RWPE2 (cell line): Measurements from ENCODE around the gene NHS.

ENCODE experiments used
- ATAC-seq: fragments of 200-7000 bp; cut with Tn5 transposase; 3 replicates; pipeline ENCODE4 v1.9.1; 2021; ENCODE audit warnings: low read depth
- DNase-seq: peaks from one replicate; pipeline ENCODE4 v3.0.0-alpha.2; 2020; ENCODE audit warnings: low spot score
- H3K27ac ChIP-seq: fragments of 450-650 bp; 2 replicates; pipeline ENCODE4 v1.5.1; 2017; ENCODE audit warnings: mild to moderate bottlenecking; ENCODE audit not compliant: poor library complexity, severe bottlenecking
- H3K27me3 ChIP-seq: fragments of 250-450 bp; sonication (Bioruptor Pico); 2 replicates; pipeline ENCODE4 v1.5.1; 2021; ENCODE audit warnings: mild to moderate bottlenecking, moderate library complexity; ENCODE audit not compliant: insufficient read depth, poor library complexity, severe bottlenecking
- H3K36me3 ChIP-seq: fragments of 250-450 bp; sonication (Bioruptor Pico); 2 replicates; pipeline ENCODE4 v1.5.1; 2020; ENCODE audit warnings: low read depth, mild to moderate bottlenecking, moderate library complexity
- H3K4me1 ChIP-seq: fragments of 250-450 bp; sonication (Bioruptor Pico); 2 replicates; pipeline ENCODE4 v1.5.1; 2021; ENCODE audit warnings: mild to moderate bottlenecking, moderate library complexity; ENCODE audit not compliant: insufficient read depth, poor library complexity, severe bottlenecking
- H3K4me3 ChIP-seq: fragments of 250-450 bp; sonication (Bioruptor Pico); 2 replicates; pipeline ENCODE4 v1.5.1; 2021; ENCODE audit warnings: mild to moderate bottlenecking, moderate library complexity; ENCODE audit not compliant: severe bottlenecking
- H3K9me3 ChIP-seq: fragments of 250-450 bp; sonication (Bioruptor Pico); 2 replicates; pipeline ENCODE4 v1.5.1; 2021; ENCODE audit warnings: mild to moderate bottlenecking, moderate library complexity; ENCODE audit not compliant: severe bottlenecking
- CTCF ChIP-seq: fragments of 450-650 bp; IDR thresholded peaks from one replicate; pipeline ENCODE4 v1.5.1; 2017; ENCODE audit warnings: mild to moderate bottlenecking, moderate library complexity; ENCODE audit not compliant: poor library complexity, severe bottlenecking

NHS gene

DNA sequence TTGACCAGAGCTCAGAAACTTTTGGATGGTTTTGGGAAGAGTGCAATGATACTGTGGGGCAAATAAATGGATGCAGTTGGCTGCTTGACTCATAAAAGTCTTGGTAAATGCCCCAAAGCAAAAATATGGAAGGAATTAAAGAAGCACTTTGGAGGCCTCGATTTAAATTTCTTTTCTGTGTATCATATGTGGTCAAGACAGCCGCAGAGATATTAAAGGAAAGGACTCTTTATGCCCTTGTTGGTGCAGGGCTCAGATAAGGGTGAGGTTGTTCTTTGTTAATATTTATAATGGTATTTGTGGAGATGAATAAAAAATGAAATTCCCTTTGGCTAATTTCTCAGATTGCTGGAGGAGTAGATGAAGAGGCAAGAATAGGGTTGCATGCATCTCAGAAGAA, 90.2 kb downstream of the NHS start:
- TF ChIP-seq CTCF: no peak

GRCh38 chrX:17465802-17466201, 90.8 kb downstream of the NHS start:
- no peaks in the 10 kb centered on the region for H3K9me3 ChIP-seq
- no peak overlapping the region for H3K4me3 ChIP-seq
- DNase-seq (no peak), ATAC-seq (no peak)
- no peaks in the 10 kb centered on the region for H3K4me1 ChIP-seq
- H3K36me3 ChIP-seq: no peaks in the 10 kb centered on the region
- H3K27me3 ChIP-seq: no peaks in the 10 kb centered on the region
- no peak for TF ChIP-seq CTCF
- H3K27ac ChIP-seq: no peak overlapping the region

More for the DNA sequence above, 90.2 kb downstream of the NHS start:
- Histone ChIP-seq H3K9me3 (no peaks in the 10 kb centered on the region), H3K36me3 (no peaks in the 10 kb centered on the region), H3K27me3 (no peaks in the 10 kb centered on the region), H3K4me1 (no peaks in the 10 kb centered on the region), H3K4me3 (no peak overlapping the region), H3K27ac (no peak overlapping the region)
- DNase-seq (no peak), ATAC-seq (no peak)

DNA sequence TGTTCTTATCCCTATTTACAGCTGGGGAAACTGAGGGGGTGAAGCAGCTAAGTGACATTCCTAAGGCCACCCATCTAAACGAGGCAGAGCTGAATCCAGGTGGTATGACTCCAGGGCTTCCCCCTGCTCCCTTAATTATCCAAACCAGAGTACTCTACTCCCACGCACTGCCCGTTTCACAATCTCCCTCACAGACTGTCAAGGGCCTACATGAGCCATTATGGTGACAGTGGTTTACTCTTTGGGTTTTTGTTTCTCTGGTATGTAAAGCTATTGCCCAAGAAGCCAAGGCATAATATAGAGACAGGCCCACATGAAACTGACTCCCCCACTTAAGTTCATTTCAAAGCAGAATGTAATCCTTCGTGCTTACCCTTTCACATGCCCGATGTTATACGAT, 95.1 kb downstream of the NHS start:
- Histone ChIP-seq H3K36me3 (no peaks in the 10 kb centered on the region), H3K27ac (no peak overlapping the region), H3K9me3 (no peaks in the 10 kb centered on the region), H3K27me3 (no peaks in the 10 kb centered on the region), H3K4me1 (no peaks in the 10 kb centered on the region), H3K4me3 (no peak overlapping the region)
- no peak for ATAC-seq
- no peak for TF ChIP-seq CTCF
- no peak for DNase-seq

DNA sequence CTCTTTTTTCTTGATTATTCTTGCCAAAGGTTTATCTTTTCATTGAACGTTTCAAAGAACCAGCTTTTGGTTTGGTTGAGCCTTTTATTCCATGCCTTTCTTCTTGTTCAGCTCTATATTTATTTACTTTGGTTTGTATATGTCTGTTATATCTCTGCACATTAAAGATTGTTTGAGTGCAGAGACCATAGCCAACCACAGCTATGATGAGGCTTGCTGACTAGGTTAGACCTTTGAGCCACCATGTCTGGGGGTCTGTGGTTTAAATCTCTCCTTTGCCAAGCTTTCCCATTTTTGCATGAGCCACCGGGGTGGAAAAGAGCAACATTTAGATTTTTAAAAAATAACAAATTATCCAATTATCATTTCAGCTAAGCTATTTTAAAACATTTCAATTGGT, 96.1 kb downstream of the NHS start:
- H3K4me1 ChIP-seq: no peaks in the 10 kb centered on the region
- ATAC-seq: no peak

GRCh38 chrX:17471861-17472260, 96.9 kb downstream of the NHS start:
- Histone ChIP-seq H3K4me1 (no peaks in the 10 kb centered on the region), H3K4me3 (no peak overlapping the region), H3K9me3 (no peaks in the 10 kb centered on the region), H3K36me3 (no peaks in the 10 kb centered on the region), H3K27me3 (no peaks in the 10 kb centered on the region), H3K27ac (no peak overlapping the region)
- DNase-seq: no peak
- no peak for TF ChIP-seq CTCF
- no peak for ATAC-seq

More for the DNA sequence above, 96.1 kb downstream of the NHS start:
- Histone ChIP-seq H3K9me3 (no peaks in the 10 kb centered on the region), H3K4me3 (no peak overlapping the region), H3K36me3 (no peaks in the 10 kb centered on the region), H3K27ac (no peak overlapping the region), H3K27me3 (no peaks in the 10 kb centered on the region)
- no peak for TF ChIP-seq CTCF
- no peak for DNase-seq
